Medulla oblongata (tissue), 1 donor: ENCODE data around the gene HMG20B.

Source experiments
- DNase-seq: peaks from one replicate; pipeline ENCODE4 v3.0.0-alpha.2; 2015; ENCODE audit errors: extremely low spot score

The HMG20B gene

GRCh38 chr19:3607303-3608078, 34.7 kb downstream of the HMG20B start:
- DNase-seq, result no peak

GRCh38 chr19:3608079-3608641, 35.4 kb downstream of the HMG20B start:
- no peak for DNase-seq

DNA sequence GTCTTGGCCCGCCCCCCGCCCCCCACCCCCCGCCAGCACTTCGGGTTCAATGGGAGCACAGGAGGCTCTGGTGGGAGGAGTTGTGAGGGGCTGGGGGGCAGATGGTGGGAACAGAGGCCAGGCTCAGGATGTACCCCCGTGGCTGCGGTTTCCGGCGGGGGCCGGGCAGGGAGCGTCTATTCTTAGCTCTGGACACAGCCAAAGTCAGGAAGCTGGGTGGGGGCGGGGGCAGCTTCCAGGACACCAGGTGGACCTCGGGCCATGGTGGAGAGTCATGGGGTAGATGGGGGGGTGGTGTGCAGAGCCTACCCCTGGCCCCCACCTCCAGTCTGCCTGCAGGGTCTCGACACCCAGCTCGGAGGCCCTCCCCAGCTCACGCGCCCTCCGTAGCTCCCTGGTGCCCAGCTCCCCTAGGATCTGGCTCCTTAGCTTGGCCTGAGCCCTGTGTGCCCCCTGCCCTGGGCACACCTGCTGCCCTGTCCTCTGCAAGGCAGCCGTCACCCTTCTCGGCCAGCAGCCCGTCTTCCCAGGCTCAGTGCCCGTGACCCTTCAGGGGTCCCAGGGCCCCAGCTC, 36.1 kb downstream of the HMG20B start:
- no peak for DNase-seq

- no peak for DNase-seq
Observed at GRCh38 chr19:3609779-3610719, 37.3 kb downstream of the HMG20B start.

- DNase-seq, result no peak
Observed at GRCh38 chr19:3610745-3611717, 38.3 kb downstream of the HMG20B start.

DNA sequence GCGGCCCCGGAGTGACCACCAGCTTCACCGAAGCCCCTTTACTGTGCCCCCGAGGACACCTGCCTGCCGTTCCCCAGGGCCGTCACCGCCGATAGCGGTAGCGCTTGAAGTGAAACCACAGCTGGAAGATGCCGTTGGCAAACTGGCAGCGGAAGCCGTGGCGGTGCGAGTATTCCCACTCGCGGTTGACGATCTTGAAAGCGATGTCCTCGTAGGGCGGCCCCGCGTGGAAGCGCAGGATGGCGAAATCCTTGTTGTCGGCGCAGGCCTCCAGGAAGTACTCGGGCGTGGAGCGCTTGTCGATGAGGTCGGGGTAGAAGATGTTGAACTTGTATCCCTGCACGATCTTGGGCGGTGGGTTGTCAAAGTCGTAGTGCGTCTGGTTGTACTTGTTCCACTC, 39.1 kb downstream of the HMG20B start:
- no peak for DNase-seq

DNA sequence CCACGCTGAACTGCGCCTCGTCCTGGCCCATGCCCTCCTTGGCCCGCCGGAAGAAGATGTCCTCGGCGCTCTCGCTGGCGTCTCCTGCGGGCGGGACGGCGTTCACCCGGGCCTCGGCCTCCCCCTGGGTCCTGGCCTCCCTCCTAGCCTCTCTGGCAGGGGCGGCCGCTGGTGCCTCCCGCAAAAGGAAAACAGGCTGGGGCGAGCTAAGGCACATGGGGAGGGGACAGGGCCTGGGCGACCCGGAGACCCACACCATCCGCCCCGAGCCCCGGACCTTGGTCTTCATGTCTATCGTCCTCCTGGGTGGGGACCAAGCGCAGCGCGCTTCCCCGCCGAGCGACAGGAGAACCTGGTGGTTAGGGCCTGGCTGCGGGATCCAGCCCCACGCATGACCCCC, 39.6 kb downstream of the HMG20B start:
- DNase-seq, result no peak

GRCh38 chr19:3612901-3613741, 40.4 kb downstream of the HMG20B start:
- DNase-seq, result no peak

DNA sequence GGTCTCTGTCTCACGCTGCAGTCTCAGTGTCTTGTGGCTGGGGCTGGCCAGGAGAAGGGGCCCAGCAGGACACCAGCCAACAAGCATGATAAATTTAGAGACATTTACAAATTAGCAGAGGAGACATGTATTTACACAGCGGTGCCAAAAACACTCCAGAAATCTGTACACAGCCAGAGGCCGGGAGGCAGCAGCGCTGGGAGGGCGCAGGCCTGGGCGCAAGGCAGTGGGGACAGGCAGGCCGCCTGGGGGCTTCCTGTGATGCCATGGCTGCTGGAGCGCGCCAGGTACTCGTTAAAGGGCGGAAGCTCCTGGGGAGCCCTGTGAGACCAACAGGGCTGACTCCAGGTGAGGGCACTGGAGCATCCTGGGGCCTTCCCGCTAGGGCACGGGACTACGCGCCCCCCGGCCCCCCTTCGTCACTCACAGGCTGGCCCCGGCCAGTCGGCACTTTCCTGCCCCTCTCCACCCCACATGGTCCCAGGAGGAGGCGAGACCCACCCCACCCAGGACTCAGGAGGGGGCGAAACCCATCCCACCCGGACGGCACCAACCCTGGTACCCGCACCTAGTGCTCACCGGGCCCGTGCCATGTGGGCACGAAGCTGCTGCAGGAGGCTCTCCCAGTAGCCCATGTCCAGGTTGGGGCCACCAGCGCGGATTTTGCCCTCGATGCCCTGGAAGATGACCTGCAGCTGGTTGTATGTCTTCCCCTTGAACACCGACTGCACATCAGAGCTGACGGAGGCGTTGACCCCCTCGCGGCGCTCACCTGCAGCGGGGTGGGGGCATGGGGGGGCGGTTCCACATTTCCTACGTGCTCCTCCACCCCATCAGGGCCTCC, 41.3 kb downstream of the HMG20B start:
- DNase-seq, result no peak

- no peak for DNase-seq
Observed at GRCh38 chr19:3614858-3615505, 42.2 kb downstream of the HMG20B start.

DNA sequence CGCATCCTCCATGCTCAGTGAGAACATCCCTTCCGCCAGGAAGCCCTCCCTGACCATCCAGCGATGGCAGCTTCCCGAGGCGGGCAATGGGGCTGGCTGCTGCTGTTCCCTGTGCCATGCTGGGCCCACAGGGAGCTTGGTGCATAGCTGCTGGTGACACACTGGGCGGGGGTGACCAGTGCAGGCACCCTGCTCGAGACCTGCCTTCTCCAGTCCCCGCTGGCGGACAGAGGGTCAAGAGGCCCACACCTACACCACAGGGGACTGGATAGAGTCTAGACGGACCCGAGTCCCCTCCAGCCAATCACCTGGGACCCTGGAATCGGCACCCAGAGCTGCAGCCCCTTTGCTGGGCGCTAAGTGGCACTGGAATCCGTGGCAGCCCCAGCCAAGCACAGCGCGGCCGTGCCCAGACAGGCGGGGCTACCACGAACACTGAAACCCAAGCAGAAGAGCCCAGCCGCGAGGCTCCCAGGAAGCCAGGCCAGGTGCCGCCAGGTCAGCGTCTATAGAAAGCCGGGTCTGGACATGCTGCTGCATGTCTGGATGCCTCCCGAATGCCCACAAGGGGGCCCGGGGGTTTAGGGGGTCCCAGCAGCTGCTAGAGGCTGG, 42.9 kb downstream of the HMG20B start:
- no peak for DNase-seq

DNA sequence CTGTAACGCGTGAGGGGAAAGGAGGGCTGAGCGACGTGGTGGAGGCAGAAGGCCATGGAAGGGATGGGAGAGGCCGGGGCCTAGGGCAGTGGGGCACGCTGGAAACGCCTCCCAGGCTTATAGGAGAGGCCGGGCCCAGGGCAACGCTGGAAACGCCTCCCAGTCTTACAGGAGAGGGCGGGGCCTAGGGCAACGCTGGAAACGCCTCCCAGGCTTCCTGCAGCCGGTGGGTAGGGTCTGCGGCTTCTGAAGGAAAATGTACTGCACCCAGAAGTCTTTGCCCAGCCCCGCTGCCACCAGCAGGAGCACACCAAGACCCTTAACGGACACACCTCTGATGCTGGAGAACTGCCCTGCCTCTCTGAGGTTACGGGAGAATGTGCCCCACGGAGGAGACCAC, 44.7 kb downstream of the HMG20B start:
- no peak for DNase-seq

DNA sequence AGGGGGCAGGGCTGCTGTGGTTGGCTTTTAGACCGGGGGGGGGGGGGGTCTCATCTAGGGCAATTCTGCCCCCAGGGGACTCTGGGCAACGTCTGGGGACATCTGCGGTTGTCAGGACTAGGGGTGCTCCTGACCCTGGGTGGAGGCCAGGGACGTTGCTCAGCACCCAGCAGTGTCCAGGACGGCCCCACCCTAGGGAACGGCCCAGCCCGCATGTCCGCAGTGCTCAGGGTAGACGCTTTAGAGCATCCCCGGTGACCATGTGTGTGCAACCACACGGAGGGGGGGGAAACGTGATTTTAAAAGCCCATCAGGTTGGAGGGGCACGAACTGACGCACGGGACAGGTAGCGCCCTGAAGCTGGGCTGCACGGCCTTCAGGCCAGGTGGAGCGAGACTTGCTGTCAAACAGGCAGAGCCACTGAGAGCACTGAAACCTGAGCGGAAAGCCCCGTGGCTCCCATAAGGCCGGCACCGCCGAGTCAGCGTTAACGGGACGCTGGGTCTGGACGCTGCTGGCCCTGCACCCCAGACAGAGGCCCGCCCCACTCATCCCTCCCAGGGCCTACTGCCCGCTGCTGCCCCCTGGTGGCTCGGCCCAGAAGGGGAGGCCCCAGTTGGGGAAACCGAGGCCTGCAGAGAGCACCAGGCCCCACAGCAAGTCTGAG, 45.5 kb downstream of the HMG20B start:
- peak; percentile 49 for DNase-seq

DNA sequence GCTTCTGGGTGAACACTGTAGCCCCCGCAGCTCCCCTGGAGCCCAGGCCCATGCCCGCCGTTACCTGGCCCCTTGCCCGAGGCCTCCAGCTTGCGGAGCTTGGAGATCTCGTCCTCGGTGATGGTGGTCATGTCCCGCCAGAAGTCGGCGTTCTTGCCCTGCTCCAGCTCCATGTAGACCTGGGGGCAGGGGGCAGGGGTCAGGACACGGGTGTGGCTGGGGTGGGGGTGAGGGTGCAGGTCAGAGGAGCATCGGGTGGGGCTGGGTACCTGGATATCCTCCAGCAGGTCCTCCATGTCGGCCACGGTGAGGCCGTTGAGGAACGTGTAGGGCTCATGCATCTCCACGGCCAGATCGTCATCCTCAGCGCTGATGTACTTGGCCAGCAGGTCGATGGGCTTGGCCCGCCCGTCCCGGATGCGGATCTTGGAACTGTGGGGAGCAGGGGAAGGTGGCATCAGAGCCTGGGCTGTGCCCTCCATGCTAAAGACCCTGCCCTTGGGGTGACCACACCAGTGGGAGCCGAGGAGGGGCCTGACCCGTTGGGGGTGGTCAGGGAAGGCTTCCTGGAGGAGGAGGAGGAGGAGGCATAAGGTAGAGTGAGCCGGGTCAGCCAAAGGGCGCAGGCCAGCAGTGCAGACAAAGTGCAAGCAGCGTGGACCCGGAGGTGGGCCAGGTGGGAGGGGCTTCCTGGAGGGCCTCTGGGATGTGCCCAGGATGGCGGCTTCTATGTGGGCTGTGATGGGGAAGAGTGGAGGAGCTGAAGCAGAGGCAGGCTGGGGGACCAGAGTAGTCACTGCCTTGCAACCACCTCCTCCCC, 46.3 kb downstream of the HMG20B start:
- DNase-seq, result no peak

DNA sequence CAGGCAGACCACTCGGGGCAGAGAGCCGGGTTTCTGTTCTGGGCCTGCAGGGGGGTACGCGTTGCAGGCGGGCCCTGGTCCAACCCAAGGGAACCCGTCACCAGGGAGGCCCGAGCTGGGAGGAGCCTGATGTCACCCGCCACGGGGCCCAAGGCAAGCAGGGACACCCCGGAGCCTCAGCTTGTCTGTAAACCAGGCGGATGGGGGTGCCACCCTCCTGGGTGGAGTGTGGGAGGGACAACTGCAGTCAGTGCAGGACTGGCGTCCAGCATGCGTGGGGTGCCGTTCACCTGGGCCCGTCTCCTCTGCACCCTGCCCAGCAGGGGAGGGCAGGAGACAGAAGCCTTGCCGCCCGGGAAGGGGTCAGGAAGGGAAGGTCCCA, 46.9 kb downstream of the HMG20B start:
- DNase-seq, result no peak

DNA sequence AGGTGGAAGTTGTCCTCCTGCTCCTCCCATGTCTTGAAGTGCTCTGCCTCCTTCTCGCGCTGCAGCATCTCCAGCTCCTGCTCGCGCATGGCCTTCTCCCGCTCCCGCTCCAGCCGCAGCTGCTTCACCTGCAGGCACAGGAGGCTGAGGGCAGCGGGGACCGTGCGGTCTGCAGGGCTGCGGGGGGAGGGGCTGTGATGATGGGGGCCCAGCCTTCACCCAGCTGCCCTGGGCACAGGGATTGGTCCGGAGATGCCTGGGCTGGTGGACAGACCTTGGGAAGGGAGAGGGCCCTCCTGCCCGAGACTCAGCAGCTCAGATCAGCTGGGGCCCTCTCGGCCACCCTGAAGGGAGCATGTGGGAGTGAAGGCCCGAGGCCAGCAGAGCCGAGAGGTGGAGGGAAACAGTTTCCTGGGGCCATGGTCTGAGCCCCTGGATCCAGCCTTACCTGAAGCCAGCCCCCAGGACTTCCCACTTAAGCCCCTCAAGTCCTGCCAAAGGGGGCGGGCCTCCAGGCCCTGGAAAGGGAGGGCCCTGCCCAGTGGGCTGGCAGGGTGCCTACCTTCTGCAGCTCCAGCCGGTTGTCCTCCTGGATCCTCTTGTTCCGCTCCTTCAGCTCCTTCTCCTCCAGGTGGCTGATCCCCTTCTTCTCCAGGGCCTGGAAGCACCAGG, 47.5 kb downstream of the HMG20B start:
- no peak for DNase-seq
